GM12878 (cell line): ENCODE measurements around the gene ABCC3. TPM values are rescaled to one million over a fixed set of nuclear protein-coding genes. Genes with fewer than 3 reads are reported as not detected.

Experiments used
- CEBPB ChIP-seq, 2 experiments: fragments of 150-350 bp in 1 of 2; IDR thresholded peaks; 2 replicates each; pipeline ENCODE4 v1.6.1; 2012 to 2014; ENCODE audit warnings: low read depth in 2 of 2, low read length in 2 of 2, borderline replicate concordance in 1 of 2, inconsistent platforms in 1 of 2
- CREB1 ChIP-seq: IDR thresholded peaks from 2 replicates; pipeline ENCODE4 v1.6.1; 2012; ENCODE audit warnings: low read depth, mild to moderate bottlenecking, inconsistent platforms
- EED ChIP-seq: sonication (generic); IDR thresholded peaks from 2 replicates; pipeline ENCODE4 v1.6.1; 2016; ENCODE audit warnings: antibody characterized with exemption, low read depth
- ETV6 ChIP-seq, 2 experiments: fragments of 450-650 bp in 1 of 2; IDR thresholded peaks in 1 of 2; conservative IDR thresholded peaks in 1 of 2; 2 replicates each; pipeline ENCODE4 v1.6.1; 2014; ENCODE audit warnings: antibody characterized with exemption in 1 of 2, borderline replicate concordance in 1 of 2, low read depth in 1 of 2, mild to moderate bottlenecking in 1 of 2, moderate library complexity in 1 of 2
- GABPA ChIP-seq: IDR thresholded peaks from 2 replicates; pipeline ENCODE4 v1.6.1; 2014; ENCODE audit warnings: antibody characterized with exemption, low read depth, mild to moderate bottlenecking, inconsistent platforms
- HDAC2 ChIP-seq: fragments of 200-600 bp; sonication (generic); IDR thresholded peaks from 2 replicates; pipeline ENCODE4 v1.6.1; 2017
- MEF2B ChIP-seq: fragments of 450-650 bp; IDR thresholded peaks from 2 replicates; pipeline ENCODE4 v1.6.1; 2018; ENCODE audit warnings: mild to moderate bottlenecking, moderate library complexity; ENCODE audit not compliant: partially characterized antibody, poor library complexity, severe bottlenecking
- NRF1 ChIP-seq: conservative IDR thresholded peaks from 2 replicates; pipeline ENCODE4 v1.6.1; 2011; ENCODE audit warnings: mild to moderate bottlenecking, low read depth, low read length, improper control_type of control experiment
- YY1 ChIP-seq: IDR thresholded peaks from 2 replicates; pipeline ENCODE4 v1.6.1; 2011; ENCODE audit warnings: low read depth, mild to moderate bottlenecking, low read length
- ZBTB33 ChIP-seq: fragments of 450-650 bp; IDR thresholded peaks from 2 replicates; pipeline ENCODE4 v1.6.1; 2017; ENCODE audit warnings: mild to moderate bottlenecking
- ZSCAN29 ChIP-seq: fragments of 450-650 bp; IDR thresholded peaks from 2 replicates; pipeline ENCODE4 v1.6.1; 2017; ENCODE audit warnings: mild to moderate bottlenecking, moderate library complexity
- polyA plus RNA-seq, 11 experiments: library from polyadenylated mRNA; depleted of rRNA in 4 of 11; unstranded in 6 of 11; stranded (reverse) in 5 of 11; fragments of >200 nt; fragmentation: Nextera tagmentation in 4 of 11; fragmentation: Illumina TruSeq in 1 of 11; extraction: Ambion mirVana in 4 of 11; extraction: Trizol in 1 of 11; gene quantifications; 1 replicate in 1 of 11; 2 replicates in 10 of 11; pipeline versions ENCODE4 v1.2.1 to v1.2.3, GENCODE V29; 2011 to 2016; ENCODE audit warnings: inconsistent platforms in 2 of 11, missing spikeins in 2 of 11, low read depth in 1 of 11
- total RNA-seq, 4 experiments: library from RNA; depleted of rRNA in 3 of 4; stranded (reverse); fragments of >200 nt in 3 of 4; fragmentation: Illumina TruSeq in 1 of 4; extraction: Trizol in 1 of 4; gene quantifications; 2 replicates each; pipeline versions ENCODE4 v1.2.1 to v1.2.3, GENCODE V29; 2013 to 2021
- TF ChIP-seq, protein P1 (sequence below): IDR thresholded peaks from 2 replicates; pipeline ENCODE4 v1.6.1; 2011; ENCODE audit warnings: mild to moderate bottlenecking, low read depth, low read length, moderate library complexity; ENCODE audit not compliant: insufficient replicate concordance

ABCC3 gene
- total and polyA plus RNA-seq, 10 of the 15 experiments (the other 5 are each of a cell fraction or from before 2014, with no cell fraction given), result 0.21 to 2.3 (median 0.71) TPM; not detected in 6

- TF ChIP-seq, protein P1, sequence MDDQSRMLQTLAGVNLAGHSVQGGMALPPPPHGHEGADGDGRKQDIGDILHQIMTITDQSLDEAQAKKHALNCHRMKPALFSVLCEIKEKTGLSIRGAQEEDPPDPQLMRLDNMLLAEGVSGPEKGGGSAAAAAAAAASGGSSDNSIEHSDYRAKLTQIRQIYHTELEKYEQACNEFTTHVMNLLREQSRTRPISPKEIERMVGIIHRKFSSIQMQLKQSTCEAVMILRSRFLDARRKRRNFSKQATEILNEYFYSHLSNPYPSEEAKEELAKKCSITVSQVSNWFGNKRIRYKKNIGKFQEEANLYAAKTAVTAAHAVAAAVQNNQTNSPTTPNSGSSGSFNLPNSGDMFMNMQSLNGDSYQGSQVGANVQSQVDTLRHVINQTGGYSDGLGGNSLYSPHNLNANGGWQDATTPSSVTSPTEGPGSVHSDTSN, result no peak
- TF ChIP-seq HDAC2 (no peak), CEBPB (IDR thresholded peaks at IDR 0.05; ENCODE audit: borderline replicate concordance in 1 of 2, low read depth in 2 of 2, low read length in 2 of 2) (no peak), NRF1 (no peak), YY1 (no peak), ETV6 (conservative IDR thresholded peaks at IDR 0.05 in 1 of 2, IDR thresholded peaks at IDR 0.05 in 1 of 2; ENCODE audit: borderline replicate concordance in 1 of 2, low read depth in 1 of 2) (no peak), ZSCAN29 (no peak), EED (no peak), ZBTB33 (no peak), MEF2B (no peak), GABPA (no peak), CREB1 (no peak)
Measured at GRCh38 chr17:50662632-50663225, 28.0 kb downstream of the ABCC3 start (continued).
